Activated CD4-positive, alpha-beta T cell treated with anti-CD3 and anti-CD28 coated beads, Interleukin-2, amount 50 U/mL, for 48 hours (primary cell): Measurements from ENCODE around the gene TMTC2.

ENCODE experiments used
- DNase-seq, 2 experiments: peaks; one replicate each; pipeline ENCODE4 v3.0.0-alpha.2; 2020

TMTC2 gene

DNA sequence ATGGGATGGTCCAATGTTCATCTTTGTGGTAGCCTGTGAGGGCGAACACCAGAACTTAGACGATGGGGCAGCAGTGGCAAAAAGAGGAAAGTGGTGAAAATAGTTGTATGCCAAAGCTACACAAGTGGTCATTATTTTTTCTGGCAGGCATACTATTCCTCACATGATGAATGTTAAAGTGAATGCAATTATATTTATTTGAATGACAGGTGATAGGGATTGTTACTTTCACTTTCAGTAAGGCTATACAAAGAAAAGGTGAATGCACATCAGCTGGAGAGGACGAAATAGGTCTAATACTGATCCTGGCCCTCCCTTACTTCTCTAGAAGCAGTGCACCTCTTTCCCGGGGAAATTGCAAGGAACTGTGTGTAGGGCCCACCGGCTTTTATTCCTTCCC, 470.1 kb downstream of the TMTC2 start:
- no peak for DNase-seq

DNA sequence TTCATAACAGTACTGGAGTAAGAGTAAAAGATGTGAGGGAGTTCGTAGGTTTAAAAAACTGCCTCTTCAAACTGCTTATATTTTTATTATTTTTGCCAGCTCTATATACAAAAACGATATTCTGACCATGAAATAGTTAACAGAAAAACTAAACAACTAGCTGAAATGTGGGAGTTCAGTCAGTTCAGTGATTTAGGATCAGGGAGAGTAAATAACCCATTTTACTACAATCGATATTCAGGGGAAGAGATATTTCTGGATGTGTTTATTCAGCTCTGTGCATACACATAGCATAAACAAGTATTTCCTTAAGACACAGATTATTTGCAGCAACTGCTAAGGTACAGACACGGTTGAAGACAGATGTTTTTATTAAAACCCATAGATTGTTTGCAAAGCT, 470.9 kb downstream of the TMTC2 start:
- DNase-seq = no peak

DNA sequence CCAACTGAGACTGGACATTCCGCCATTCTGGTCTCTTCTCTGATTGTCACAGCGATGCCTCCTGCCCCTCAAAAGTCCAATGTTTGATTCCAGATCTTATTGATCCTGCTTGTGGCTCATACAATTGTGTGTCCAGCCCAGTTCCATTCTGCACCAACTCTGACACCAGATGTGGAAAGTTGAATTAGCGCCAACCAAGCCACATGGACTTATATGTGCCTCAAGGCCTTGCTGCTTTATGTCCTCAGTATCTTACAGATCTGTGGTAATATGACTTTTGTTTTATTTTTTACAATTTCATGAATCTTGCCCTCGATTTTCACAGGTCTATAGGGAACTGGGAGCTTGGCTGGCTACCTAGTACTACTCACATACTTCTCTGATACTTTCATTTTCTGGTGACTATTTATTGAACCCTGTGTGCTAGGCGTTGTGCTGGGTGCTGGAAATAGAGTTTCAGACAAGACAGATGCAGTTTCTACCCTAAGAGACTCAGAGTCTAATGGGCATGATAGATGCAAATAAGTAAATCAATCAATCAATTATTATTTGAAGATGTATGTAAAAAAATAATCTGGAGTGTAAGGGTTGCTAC, 472.0 kb downstream of the TMTC2 start:
- no peak for DNase-seq

DNA sequence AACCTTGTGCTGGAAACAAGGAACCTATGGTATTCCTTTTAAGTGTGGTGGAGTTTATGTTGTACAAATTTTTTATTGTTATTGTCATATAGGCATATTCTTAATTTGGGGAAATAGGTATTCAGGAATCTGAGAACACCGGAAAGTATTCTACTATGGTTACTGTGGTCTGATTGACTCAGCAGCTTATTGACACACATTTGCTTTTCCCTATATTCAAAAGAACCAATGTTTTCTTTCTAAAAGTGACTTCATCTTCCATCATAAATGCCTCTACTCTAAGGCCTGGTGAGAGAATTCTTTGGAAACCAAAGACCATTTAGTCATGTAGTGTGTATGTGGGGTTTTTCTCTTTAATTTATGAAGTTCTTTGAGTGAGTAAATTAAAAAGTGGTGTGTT, 474.8 kb downstream of the TMTC2 start:
- no peak for DNase-seq

DNA sequence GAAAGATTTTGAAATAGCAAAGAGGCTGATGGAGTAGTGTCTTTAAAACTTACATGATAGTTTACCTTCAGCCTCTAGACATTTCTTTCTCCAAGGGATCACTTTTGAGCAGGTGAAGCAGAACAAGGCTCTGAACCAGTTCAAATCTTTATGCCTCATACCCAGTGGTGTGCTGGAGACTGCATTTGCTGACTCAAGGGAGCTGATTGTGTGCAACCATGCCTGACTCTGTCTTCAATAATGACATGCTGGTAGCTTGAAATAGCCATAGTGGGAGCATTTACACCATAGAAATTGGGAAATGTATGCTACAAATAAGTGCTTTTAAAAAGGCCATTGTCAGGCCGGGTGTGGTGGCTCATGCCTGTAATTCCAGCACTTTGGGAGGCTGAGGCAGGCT, 482.0 kb downstream of the TMTC2 start:
- DNase-seq = no peak

DNA sequence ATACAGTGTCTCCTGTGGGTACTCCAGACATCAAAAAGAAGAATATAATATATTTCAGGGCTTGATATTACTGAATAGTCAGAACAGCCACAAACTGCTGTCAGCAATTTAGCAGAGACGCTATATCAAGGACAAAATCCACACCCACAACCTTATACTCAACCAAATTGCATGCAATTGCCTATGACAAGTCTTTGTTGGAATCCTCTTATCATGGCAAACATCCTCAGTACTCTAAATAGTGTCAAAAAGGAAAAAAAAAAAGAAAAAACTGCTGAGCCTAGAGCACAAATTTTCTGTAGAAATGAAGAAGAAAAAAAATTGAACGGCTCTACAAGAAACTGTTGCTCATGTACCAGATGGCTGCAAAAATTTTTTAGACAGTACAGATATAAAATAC, 485.7 kb downstream of the TMTC2 start:
- no peak for DNase-seq

DNA sequence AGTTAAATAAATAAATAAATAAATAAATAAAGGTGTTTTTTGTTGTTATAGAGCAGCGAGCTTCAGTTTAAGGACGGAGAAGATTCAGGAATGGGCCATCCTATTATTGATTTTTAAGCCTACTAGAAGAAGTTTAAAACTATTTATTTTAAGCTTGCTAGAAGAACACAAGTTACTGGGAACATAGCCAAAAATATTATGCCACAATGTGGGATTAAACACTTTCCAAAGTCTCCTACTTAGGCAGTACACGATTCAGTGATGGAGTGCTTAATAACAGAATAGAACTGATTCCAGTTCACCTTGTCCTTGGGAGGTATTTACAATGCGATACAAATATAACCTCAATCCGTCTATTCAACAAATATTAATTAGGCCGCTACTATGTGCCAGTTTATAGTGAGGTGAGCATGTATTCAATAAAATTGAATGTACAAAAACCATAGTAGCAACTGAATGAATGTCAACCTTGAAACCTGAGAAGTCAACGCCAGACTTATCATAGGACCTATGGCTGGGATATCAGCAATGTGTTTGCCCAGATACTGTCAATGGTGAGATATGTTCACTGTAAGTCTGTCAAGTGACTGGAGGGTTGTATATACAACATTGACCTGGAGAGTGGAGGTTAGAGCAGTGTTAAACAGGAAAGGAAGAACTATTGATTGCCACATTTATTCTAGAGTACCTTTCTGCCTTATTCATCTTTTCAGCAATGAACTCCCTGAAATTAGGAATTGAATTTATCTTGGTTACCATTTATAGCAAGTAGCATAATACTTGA, 486.4 kb downstream of the TMTC2 start:
- DNase-seq = no peak

DNA sequence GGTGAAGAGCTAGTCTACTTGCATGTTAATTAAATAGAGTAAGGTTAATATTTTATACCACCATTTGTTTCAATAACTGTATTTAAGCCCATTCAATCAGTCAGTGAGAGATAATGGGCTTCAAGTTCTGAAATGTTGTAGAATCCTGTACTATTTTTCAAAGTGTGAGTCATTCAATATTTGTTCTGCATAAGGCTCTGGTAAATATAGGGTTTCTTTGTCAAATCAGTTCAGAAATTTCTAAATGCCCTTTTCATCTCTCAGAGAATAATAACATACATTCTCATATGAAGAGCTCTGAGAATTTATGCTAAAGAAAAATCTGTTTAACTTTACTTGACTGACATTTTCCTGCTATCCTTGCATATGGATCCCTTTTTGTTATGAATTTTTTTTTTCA, 493.3 kb downstream of the TMTC2 start:
- DNase-seq = no peak

DNA sequence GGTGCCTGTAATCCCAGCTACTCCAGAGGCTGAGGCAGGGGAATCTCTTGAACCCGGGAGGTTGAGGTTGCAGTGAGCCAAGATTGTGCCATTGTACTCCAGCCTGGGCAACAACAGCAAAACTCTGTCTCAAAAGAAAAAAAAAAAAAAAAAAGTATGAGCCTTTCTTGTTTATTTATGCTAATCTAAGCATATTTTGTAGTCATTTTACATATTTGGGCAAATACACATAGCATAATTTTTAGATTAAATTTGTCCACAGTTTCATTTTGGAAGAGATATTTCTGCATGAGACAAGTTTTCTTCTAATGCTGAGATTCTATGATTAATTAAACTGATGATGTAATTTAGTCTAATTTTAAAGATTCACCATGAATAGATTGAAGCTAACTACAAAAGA, 494.4 kb downstream of the TMTC2 start:
- DNase-seq = no peak

DNA sequence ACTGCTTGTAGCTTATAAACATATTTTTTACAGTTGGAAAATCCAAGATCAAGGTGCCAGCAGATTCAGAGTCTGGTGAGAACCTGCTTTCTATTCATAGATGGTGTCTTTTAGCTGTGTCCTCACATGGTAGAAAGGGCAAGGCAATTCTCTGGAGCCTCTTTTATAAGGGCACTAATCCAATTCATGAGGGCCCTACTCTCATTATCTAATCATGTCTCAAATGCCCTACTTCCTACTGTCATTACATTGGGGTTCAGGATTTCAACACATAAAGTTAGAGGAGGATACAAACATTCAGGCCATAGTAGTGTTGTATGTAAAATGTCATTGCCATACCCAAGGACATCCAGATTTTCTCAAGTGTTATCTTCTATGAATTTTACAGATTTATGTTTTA, 496.4 kb downstream of the TMTC2 start:
- DNase-seq = no peak
